RWPE2 (cell line): Measurements from ENCODE around the gene CSNK1D.

Experiments
- ATAC-seq: fragments of 200-7000 bp; cut with Tn5 transposase; 3 replicates; pipeline ENCODE4 v1.9.1; 2021; ENCODE audit warnings: low read depth
- DNase-seq: peaks from one replicate; pipeline ENCODE4 v3.0.0-alpha.2; 2020; ENCODE audit warnings: low spot score
- H3K27ac ChIP-seq: fragments of 450-650 bp; 2 replicates; pipeline ENCODE4 v1.5.1; 2017; ENCODE audit warnings: mild to moderate bottlenecking; ENCODE audit not compliant: poor library complexity, severe bottlenecking
- H3K27me3 ChIP-seq: fragments of 250-450 bp; sonication (Bioruptor Pico); 2 replicates; pipeline ENCODE4 v1.5.1; 2021; ENCODE audit warnings: mild to moderate bottlenecking, moderate library complexity; ENCODE audit not compliant: insufficient read depth, poor library complexity, severe bottlenecking
- H3K36me3 ChIP-seq: fragments of 250-450 bp; sonication (Bioruptor Pico); 2 replicates; pipeline ENCODE4 v1.5.1; 2020; ENCODE audit warnings: low read depth, mild to moderate bottlenecking, moderate library complexity
- H3K4me1 ChIP-seq: fragments of 250-450 bp; sonication (Bioruptor Pico); 2 replicates; pipeline ENCODE4 v1.5.1; 2021; ENCODE audit warnings: mild to moderate bottlenecking, moderate library complexity; ENCODE audit not compliant: insufficient read depth, poor library complexity, severe bottlenecking
- H3K4me3 ChIP-seq: fragments of 250-450 bp; sonication (Bioruptor Pico); 2 replicates; pipeline ENCODE4 v1.5.1; 2021; ENCODE audit warnings: mild to moderate bottlenecking, moderate library complexity; ENCODE audit not compliant: severe bottlenecking
- H3K9me3 ChIP-seq: fragments of 250-450 bp; sonication (Bioruptor Pico); 2 replicates; pipeline ENCODE4 v1.5.1; 2021; ENCODE audit warnings: mild to moderate bottlenecking, moderate library complexity; ENCODE audit not compliant: severe bottlenecking
- CTCF ChIP-seq: fragments of 450-650 bp; IDR thresholded peaks from one replicate; pipeline ENCODE4 v1.5.1; 2017; ENCODE audit warnings: mild to moderate bottlenecking, moderate library complexity; ENCODE audit not compliant: poor library complexity, severe bottlenecking

CSNK1D gene

GRCh38 chr17:82294064-82294773 lies 20.7 kb upstream of the CSNK1D start:
- Histone ChIP-seq H3K4me1 (peaks cover 52% of the 10 kb centered on the region), H3K4me3 (peak overlapping the region; percentile 20), H3K27ac (peak overlapping the region; percentile 99), H3K9me3 (no peaks in the 10 kb centered on the region), H3K27me3 (no peaks in the 10 kb centered on the region), H3K36me3 (peaks cover 5% of the 10 kb centered on the region; the same call in 1 of the 2 replicates)
- ATAC-seq = no peak
- no peak for DNase-seq
- TF ChIP-seq CTCF = no peak

- Histone ChIP-seq H3K27ac (peak overlapping the region; percentile 99), H3K4me1 (peaks cover 58% of the 10 kb centered on the region), H3K27me3 (no peaks in the 10 kb centered on the region), H3K36me3 (peaks cover 5% of the 10 kb centered on the region; the same call in 1 of the 2 replicates), H3K4me3 (peak overlapping the region; percentile 72), H3K9me3 (no peaks in the 10 kb centered on the region)
- no peak for TF ChIP-seq CTCF
- DNase-seq (peak; percentile 98), ATAC-seq (peak; percentile 77)
These were observed 19.0 kb upstream of the CSNK1D start for GRCh38 chr17:82292251-82293154.

GRCh38 chr17:82291582-82292250 lies 18.2 kb upstream of the CSNK1D start:
- Histone ChIP-seq H3K9me3 (no peaks in the 10 kb centered on the region), H3K27ac (peak overlapping the region; percentile 99), H3K36me3 (peaks cover 5% of the 10 kb centered on the region; the same call in 1 of the 2 replicates), H3K27me3 (no peaks in the 10 kb centered on the region), H3K4me3 (peak overlapping the region; percentile 72), H3K4me1 (peaks cover 58% of the 10 kb centered on the region)
- no peak for TF ChIP-seq CTCF
- ATAC-seq = no peak
- no peak for DNase-seq

GRCh38 chr17:82287868-82288801 lies 14.6 kb upstream of the CSNK1D start:
- Histone ChIP-seq H3K4me1 (peaks cover 52% of the 10 kb centered on the region), H3K4me3 (no peak overlapping the region)

More at GRCh38 chr17:82287868-82288801, 14.6 kb upstream of the CSNK1D start:
- no peaks in the 10 kb centered on the region for H3K27me3 ChIP-seq
- H3K9me3 ChIP-seq = no peaks in the 10 kb centered on the region
- ATAC-seq = peak; percentile 55
- H3K27ac ChIP-seq = peak overlapping the region; percentile 99
- peak; percentile 96 for DNase-seq
- TF ChIP-seq CTCF = no peak
- H3K36me3 ChIP-seq = no peaks in the 10 kb centered on the region
